Epithelial cell of esophagus (primary cell): ENCODE measurements around the gene TNRC6A.
"Not testable (repeated sequence)": the region's sequence is repeated elsewhere in the genome, so short reads cannot be mapped to it uniquely, and the experiment has no call there.

Experiments
- DNase-seq: peaks from one replicate; pipeline ENCODE4 v3.0.0; 2010; ENCODE audit warnings: low read depth
- H3K4me3 ChIP-seq: 2 replicates; pipeline ENCODE4 v1.5.1; 2011; ENCODE audit warnings: mild to moderate bottlenecking, low read length, control low read depth
- TF ChIP-seq, protein P1 (sequence below): IDR thresholded peaks from 2 replicates; pipeline ENCODE4 v1.5.1; 2011; ENCODE audit warnings: low read depth, mild to moderate bottlenecking, low read length, control low read depth, inconsistent platforms; ENCODE audit not compliant: insufficient read depth; ENCODE audit errors: missing control alignments

The TNRC6A gene

GRCh38 chr16:24700549-24701392 is 28.7 kb upstream of the TNRC6A start:
- H3K4me3 ChIP-seq: no peak overlapping the region
- peak; percentile 91 for DNase-seq

GRCh38 chr16:24701521-24701951 is 27.9 kb upstream of the TNRC6A start:
- no peak overlapping the region for H3K4me3 ChIP-seq
- DNase-seq: no peak
- TF ChIP-seq, protein P1, sequence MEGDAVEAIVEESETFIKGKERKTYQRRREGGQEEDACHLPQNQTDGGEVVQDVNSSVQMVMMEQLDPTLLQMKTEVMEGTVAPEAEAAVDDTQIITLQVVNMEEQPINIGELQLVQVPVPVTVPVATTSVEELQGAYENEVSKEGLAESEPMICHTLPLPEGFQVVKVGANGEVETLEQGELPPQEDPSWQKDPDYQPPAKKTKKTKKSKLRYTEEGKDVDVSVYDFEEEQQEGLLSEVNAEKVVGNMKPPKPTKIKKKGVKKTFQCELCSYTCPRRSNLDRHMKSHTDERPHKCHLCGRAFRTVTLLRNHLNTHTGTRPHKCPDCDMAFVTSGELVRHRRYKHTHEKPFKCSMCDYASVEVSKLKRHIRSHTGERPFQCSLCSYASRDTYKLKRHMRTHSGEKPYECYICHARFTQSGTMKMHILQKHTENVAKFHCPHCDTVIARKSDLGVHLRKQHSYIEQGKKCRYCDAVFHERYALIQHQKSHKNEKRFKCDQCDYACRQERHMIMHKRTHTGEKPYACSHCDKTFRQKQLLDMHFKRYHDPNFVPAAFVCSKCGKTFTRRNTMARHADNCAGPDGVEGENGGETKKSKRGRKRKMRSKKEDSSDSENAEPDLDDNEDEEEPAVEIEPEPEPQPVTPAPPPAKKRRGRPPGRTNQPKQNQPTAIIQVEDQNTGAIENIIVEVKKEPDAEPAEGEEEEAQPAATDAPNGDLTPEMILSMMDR: no peak

More at GRCh38 chr16:24700549-24701392, 28.7 kb upstream of the TNRC6A start:
- TF ChIP-seq, protein P1: peak; percentile 47

GRCh38 chr16:24707760-24708159 is 21.7 kb upstream of the TNRC6A start:
- H3K4me3 ChIP-seq, DNase-seq: not testable (repeated sequence)

DNA sequence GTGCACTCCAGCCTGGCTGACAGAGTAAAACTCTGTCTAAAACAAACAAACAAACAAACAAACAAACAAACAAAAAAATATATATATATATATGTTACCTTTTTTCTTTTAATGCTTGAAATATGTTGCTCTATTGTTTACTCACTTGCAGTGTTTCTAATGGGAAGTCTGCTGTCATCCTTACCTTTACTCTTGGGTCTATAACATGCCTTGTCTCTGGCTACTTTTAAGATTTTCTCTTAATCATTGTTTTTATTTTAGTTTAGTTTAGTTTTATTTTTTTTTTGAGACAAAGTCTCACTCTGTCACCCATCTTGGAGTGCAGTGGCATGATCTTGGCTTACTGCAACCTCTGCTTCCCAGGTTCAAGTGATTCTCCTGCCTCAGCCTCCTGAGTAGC is 16.1 kb upstream of the TNRC6A start:
- TF ChIP-seq, protein P1: no peak
- no peak overlapping the region for H3K4me3 ChIP-seq
- no peak for DNase-seq

- no peak overlapping the region for H3K4me3 ChIP-seq
- no peak for DNase-seq
- TF ChIP-seq, protein P1: no peak
These were observed 12.0 kb upstream of the TNRC6A start for GRCh38 chr16:24717411-24717810.

DNA sequence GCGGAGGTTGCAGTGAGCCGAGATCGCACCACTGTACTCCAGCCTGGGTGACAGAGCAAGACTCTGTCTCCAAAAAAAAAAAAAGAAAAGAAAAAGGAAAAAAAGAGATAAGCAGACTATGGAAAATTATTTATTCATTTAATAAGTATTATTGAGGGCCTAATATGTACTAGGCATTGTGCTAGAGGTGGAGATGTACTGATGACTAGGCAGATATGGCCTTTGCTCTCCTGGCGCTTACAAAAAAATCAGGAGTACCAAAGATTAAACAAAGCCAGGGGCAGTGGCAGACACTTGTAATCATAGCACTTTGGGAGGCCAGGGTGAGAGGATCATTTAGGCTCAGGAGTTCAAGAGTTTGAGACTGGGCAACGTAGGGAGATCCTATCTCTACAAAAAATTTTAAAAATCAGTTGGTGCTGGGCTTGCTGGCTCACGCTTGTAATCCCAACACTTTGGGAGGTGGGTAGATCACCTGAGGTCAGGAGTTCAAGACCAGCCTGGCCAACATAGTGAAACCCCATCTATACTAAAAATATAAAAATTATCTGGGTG is 10.4 kb upstream of the TNRC6A start:
- TF ChIP-seq, protein P1: no peak
- no peak overlapping the region for H3K4me3 ChIP-seq
- DNase-seq: no peak

DNA sequence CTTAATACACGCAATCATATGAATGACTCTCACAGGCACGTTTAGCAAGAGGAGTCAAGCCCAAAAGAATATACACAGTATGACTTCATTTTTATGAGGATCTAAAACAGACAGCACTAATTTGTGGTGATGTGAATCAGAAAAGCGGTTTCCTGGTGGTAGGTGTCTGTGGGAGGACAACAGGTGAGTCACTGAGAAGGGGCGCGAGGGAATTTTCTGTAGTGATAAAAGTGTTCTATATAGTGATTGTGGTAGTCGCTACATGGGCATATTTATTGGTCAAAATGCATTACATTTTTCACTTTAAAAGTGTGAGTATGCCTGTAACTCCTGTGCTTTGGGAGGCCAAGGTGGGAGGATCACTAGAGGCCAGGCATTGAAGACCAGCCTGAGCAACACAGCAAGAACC is 7.6 kb upstream of the TNRC6A start:
- H3K4me3 ChIP-seq: no peak overlapping the region
- peak; percentile 67 for DNase-seq
- TF ChIP-seq, protein P1: no peak
